Measurements from ENCODE around the gene EQTN. TPM values are rescaled to one million over a fixed set of nuclear protein-coding genes. Genes with fewer than 3 reads are reported as not detected.

EQTN gene
- total RNA-seq, 1 experiment from 2014 or later: not detected

- DNase-seq (ENCODE audit: low read depth, low spot score): no peak
- Histone ChIP-seq H3K79me2 (ENCODE audit: insufficient read depth, low read length) (no peaks in the 10 kb centered on the region), H3K36me3 (ENCODE audit: control insufficient read depth in 1 of 2, insufficient read depth in 2 of 2, low read length in 2 of 2) (no peaks in the 10 kb centered on the region), H4K20me1 (ENCODE audit: insufficient read depth) (no peaks in the 10 kb centered on the region), H3K27ac (ENCODE audit: low read depth, low read length) (no peak overlapping the region), H3K4me2 (ENCODE audit: low read length) (no peak overlapping the region), H3K9ac (ENCODE audit: low read length) (no peak overlapping the region), H3K9me3 (ENCODE audit: control insufficient read depth in 1 of 2, insufficient read depth in 1 of 2, low read depth in 1 of 2, low read length in 2 of 2) (no peaks in the 10 kb centered on the region), H3K4me3 (replicated peaks in 1 of 2; ENCODE audit: low read depth in 1 of 2, low read length in 2 of 2) (no peak overlapping the region), H2AFZ (ENCODE audit: low read depth, low read length, poor library complexity, severe bottlenecking) (no peak overlapping the region), H3K4me1 (ENCODE audit: control insufficient read depth in 1 of 2, insufficient read depth in 2 of 2, low read length in 2 of 2) (no peaks in the 10 kb centered on the region), H3K9me2 (ENCODE audit: insufficient read depth) (no peaks in the 10 kb centered on the region), H3K27me3 (ENCODE audit: insufficient read depth, low read length) (no peaks in the 10 kb centered on the region)
- TF ChIP-seq RAD21 (IDR thresholded peaks at IDR 0.05; ENCODE audit: low read depth) (no peak), ELF1 (IDR thresholded peaks at IDR 0.05; ENCODE audit: borderline replicate concordance, low read depth) (no peak), CEBPB (IDR thresholded peaks at IDR 0.05; ENCODE audit: low read depth) (no peak), POLR2AphosphoS5 (IDR thresholded peaks at IDR 0.05; ENCODE audit: low read depth, low read length) (no peak), ZBTB33 (IDR thresholded peaks at IDR 0.05; ENCODE audit: extremely low read depth, insufficient replicate concordance, low read length) (no peak), FOSL1 (IDR thresholded peaks at IDR 0.05; ENCODE audit: low read depth) (no peak), CBX3 (IDR thresholded peaks at IDR 0.05; ENCODE audit: low read depth) (no peak), ZFX (IDR thresholded peaks at IDR 0.05) (no peak), REST (IDR thresholded peaks at IDR 0.05; ENCODE audit: low read depth) (no peak), POLR2A (IDR thresholded peaks at IDR 0.05; ENCODE audit: borderline replicate concordance, extremely low read depth, insufficient read depth, insufficient read length) (no peak), SIN3A (IDR thresholded peaks at IDR 0.05; ENCODE audit: low read depth) (no peak), EGR1 (IDR thresholded peaks at IDR 0.05; ENCODE audit: low read depth) (no peak), CTCF (IDR thresholded peaks at IDR 0.05 in 2 of 3, conservative IDR thresholded peaks at IDR 0.05 in 1 of 3; ENCODE audit: borderline replicate concordance in 1 of 3, insufficient read depth in 1 of 3, low read depth in 2 of 3, low read length in 2 of 3) (no peak), TCF7L2 (IDR thresholded peaks at IDR 0.05; ENCODE audit: borderline replicate concordance, extremely low read depth, insufficient read depth, insufficient read length) (no peak)
- CTCF ChIA-PET: no interaction called here
- ATAC-seq: no peak
- no TSS peak for BruUV-seq (replicated peaks)
- intact Hi-C loops (cut with micrococcal nuclease): no loop called here
- RAD21 ChIA-PET (ENCODE audit: low non-redundant PET in 1 of 2, low total read pairs in 2 of 2, uncharacterized antibody in 2 of 2, unreplicated experiment in 2 of 2): no interaction called here
- POLR2A ChIA-PET: no interaction called here
Measured at GRCh38 chr9:27341545-27342294, 44.8 kb upstream of the EQTN start.

Measured in HCT116 (cell line).